ENCODE measurements around the gene NEK6. TPM values are rescaled to one million over a fixed set of nuclear protein-coding genes. Genes with fewer than 3 reads are reported as not detected.

NEK6 gene
- total and polyA plus RNA-seq, 9 of the 15 experiments (the other 6 are each of a cell fraction or from before 2014, with no cell fraction given), result 3.1 to 19.0 (median 8.4) TPM

- intact Hi-C loops (cut with micrococcal nuclease), result no loop called here
- POLR2A ChIA-PET, result interaction anchor here (1.0 to 2.7 kb wide), 2 partner anchors 9 to 11 kb away, joined by 3 to 11 read pairs; no protein-coding TSS in a partner anchor
- no peaks in the 10 kb centered on the region for H3K4me1 ChIP-seq (replicated peaks in 1 of 2; ENCODE audit: control insufficient read depth in 2 of 2, insufficient read depth in 2 of 2, low read length in 2 of 2)
- H3K4me2 ChIP-seq (ENCODE audit: insufficient read depth, low read length), result no peak overlapping the region
- no peaks in the 10 kb centered on the region for H3K9me1 ChIP-seq (ENCODE audit: control insufficient read depth, insufficient read depth, low read length)
- CTCF ChIA-PET (ENCODE audit: low intra/inter-chr PET ratio), result no interaction called here
- no peak for ATAC-seq
- no peak overlapping the region for H3K4me3 ChIP-seq
- H3K36me3 ChIP-seq (ENCODE audit: control insufficient read depth, insufficient read depth, low read length), result peaks cover 52% of the 10 kb centered on the region
- BruUV-seq (replicated peaks), result no TSS peak
- no peak for DNase-seq (ENCODE audit: extremely low read depth in 1 of 4, low spot score in 3 of 4)
- H3K9me3 ChIP-seq (replicated peaks; ENCODE audit: control insufficient read depth, insufficient read depth, low read depth, low read length), result peaks cover 4% of the 10 kb centered on the region
- no peak overlapping the region for H3K27ac ChIP-seq (ENCODE audit: extremely low read depth, low read depth, low read length)
- H3K27me3 ChIP-seq (ENCODE audit: control insufficient read depth in 2 of 2, insufficient read depth in 2 of 2, low read length in 2 of 2), result no peaks in the 10 kb centered on the region
- no peak overlapping the region for H2AFZ ChIP-seq (ENCODE audit: low read depth, low read length)
- FAIRE-seq, result no peak
- peaks cover 86% of the 10 kb centered on the region for H3K79me2 ChIP-seq (ENCODE audit: control insufficient read depth, insufficient read depth, low read length)
- in situ Hi-C loops (cut with MboI), result no loop called here
- H4K20me1 ChIP-seq (replicated peaks; ENCODE audit: control insufficient read depth, insufficient read depth, low read length), result no peaks in the 10 kb centered on the region; the same call in 1 of the 2 replicates
- no peak overlapping the region for H3K9ac ChIP-seq (ENCODE audit: insufficient read depth in 1 of 2, low read depth in 2 of 2, low read length in 2 of 2)
- no peak for TF ChIP-seq ZNF217 (CRISPR knock-in tag; IDR thresholded peaks at IDR 0.05)
- no peak for TF ChIP-seq MTA3 (IDR thresholded peaks at IDR 0.05; ENCODE audit: borderline replicate concordance)
- TF ChIP-seq RBM22 (IDR thresholded peaks at IDR 0.05; ENCODE audit: low read depth, low read length, poor library complexity, severe bottlenecking), result no peak
- no peak for TF ChIP-seq GABPB2 (CRISPR knock-in tag; conservative IDR thresholded peaks at IDR 0.05)
- 89% methylated on average over 1 of the region's 1 CpG for WGBS (ENCODE audit: insufficient coverage, low coverage, missing lambda C conversion rate)
Observed at GRCh38 chr9:124376329-124376728, 118.6 kb downstream of the NEK6 start.

- no peak overlapping the region for H2AFZ ChIP-seq (ENCODE audit: low read depth, low read length)
- no peak overlapping the region for H3K4me3 ChIP-seq
- no peaks in the 10 kb centered on the region for H4K20me1 ChIP-seq (replicated peaks; ENCODE audit: control insufficient read depth, insufficient read depth, low read length)
- 0 out of 3 replicates have a peak, but pooled peaks have one; percentile 47 for ATAC-seq
- no peak for FAIRE-seq
- peaks cover 63% of the 10 kb centered on the region for H3K36me3 ChIP-seq (ENCODE audit: control insufficient read depth, insufficient read depth, low read length)
- no TSS peak for BruUV-seq (replicated peaks)
- 53% methylated on average over 10 of the region's 10 CpGs for WGBS (ENCODE audit: insufficient coverage, low coverage, missing lambda C conversion rate)
- H3K9me1 ChIP-seq (ENCODE audit: control insufficient read depth, insufficient read depth, low read length), result no peaks in the 10 kb centered on the region
- H3K9ac ChIP-seq (ENCODE audit: insufficient read depth in 1 of 2, low read depth in 2 of 2, low read length in 2 of 2), result no peak overlapping the region
- no peak for DNase-seq (ENCODE audit: extremely low read depth in 1 of 4, low spot score in 3 of 4)
- H3K4me1 ChIP-seq (replicated peaks in 1 of 2; ENCODE audit: control insufficient read depth in 2 of 2, insufficient read depth in 2 of 2, low read length in 2 of 2), result no peaks in the 10 kb centered on the region
- POLR2A ChIA-PET, result interaction anchor here (0.5 to 2.7 kb wide), 12 partner anchors 7 to 432 kb away, joined by 3 to 11 read pairs (median 4); no protein-coding TSS in a partner anchor
- H3K9me3 ChIP-seq (replicated peaks; ENCODE audit: control insufficient read depth, insufficient read depth, low read depth, low read length), result peaks cover 4% of the 10 kb centered on the region
- in situ Hi-C loops (cut with MboI), result no loop called here
- no peak overlapping the region for H3K4me2 ChIP-seq (ENCODE audit: insufficient read depth, low read length)
- H3K27me3 ChIP-seq (ENCODE audit: control insufficient read depth in 2 of 2, insufficient read depth in 2 of 2, low read length in 2 of 2), result no peaks in the 10 kb centered on the region
- peaks cover 74% of the 10 kb centered on the region for H3K79me2 ChIP-seq (ENCODE audit: control insufficient read depth, insufficient read depth, low read length)
- CTCF ChIA-PET (ENCODE audit: low intra/inter-chr PET ratio), result no interaction called here
- intact Hi-C loops (cut with micrococcal nuclease), result no loop called here
- no peak overlapping the region for H3K27ac ChIP-seq (ENCODE audit: extremely low read depth, low read depth, low read length)
- no peak for TF ChIP-seq PCBP2 (IDR thresholded peaks at IDR 0.05; ENCODE audit: low read depth, low read length, poor library complexity, severe bottlenecking)
- TF ChIP-seq ATF1 (CRISPR knock-in tag; IDR thresholded peaks at IDR 0.05), result no peak
- TF ChIP-seq ATF1 (tag; IDR thresholded peaks at IDR 0.05), result 0 out of 2 replicates have a peak, but pooled peaks have one; percentile 28
- peak; percentile 73; the same call in 1 of the 2 replicates for TF ChIP-seq MECOM (CRISPR knock-in tag; IDR thresholded peaks at IDR 0.05)
- peak; percentile 38; the same call in 1 of the 2 replicates for TF ChIP-seq PKNOX1 (IDR thresholded peaks at IDR 0.05)
- no peak for TF ChIP-seq ZNF395 (CRISPR knock-in tag; IDR thresholded peaks at IDR 0.05)
Observed at GRCh38 chr9:124377551-124378406, 120.0 kb downstream of the NEK6 start.

Measured in K562 (cell line).